Muscle layer of colon (tissue), 2 donors: ENCODE data around the gene VIPR2.

ENCODE experiments used
- H3K27ac ChIP-seq: one replicate; pipeline ENCODE4 v1.7.0; 2013; ENCODE audit warnings: low read depth, mild to moderate bottlenecking, low read length, moderate library complexity
- H3K27me3 ChIP-seq, 2 donors: one replicate each; pipeline ENCODE4 v1.7.0; 2013; ENCODE audit warnings: low read length in 2 of 2, mild to moderate bottlenecking in 2 of 2; ENCODE audit not compliant: insufficient read depth in 2 of 2, control insufficient read depth in 1 of 2
- H3K36me3 ChIP-seq: one replicate; pipeline ENCODE4 v1.7.0; 2013; ENCODE audit warnings: mild to moderate bottlenecking, low read length; ENCODE audit not compliant: insufficient read depth
- H3K4me1 ChIP-seq: one replicate; pipeline ENCODE4 v1.7.0; 2013; ENCODE audit warnings: mild to moderate bottlenecking, low read length; ENCODE audit not compliant: insufficient read depth
- H3K4me3 ChIP-seq, 2 donors: one replicate each; pipeline ENCODE4 v1.7.0; 2013; ENCODE audit warnings: low read length in 2 of 2, low read depth in 1 of 2, mild to moderate bottlenecking in 1 of 2, moderate library complexity in 1 of 2
- H3K9ac ChIP-seq: one replicate; pipeline ENCODE4 v1.7.0; 2013; ENCODE audit warnings: low read length
- H3K9me3 ChIP-seq: one replicate; pipeline ENCODE4 v1.7.0; 2013; ENCODE audit warnings: mild to moderate bottlenecking, low read length
- donor health status: abdominal sarcoma.
- donor health status: Adenocarcinoma of cecum.

Gene VIPR2

GRCh38 chr7:159099711-159100231 is 44.9 kb downstream of the VIPR2 start:
- H3K27me3 ChIP-seq = no peaks in the 10 kb centered on the region
- peaks cover 28% of the 10 kb centered on the region for H3K4me1 ChIP-seq
- H3K4me3 ChIP-seq = no peak overlapping the region
- H3K9me3 ChIP-seq = no peaks in the 10 kb centered on the region
- H3K36me3 ChIP-seq = no peaks in the 10 kb centered on the region
- no peak overlapping the region for H3K27ac ChIP-seq
- no peak overlapping the region for H3K9ac ChIP-seq

- H3K4me1 ChIP-seq = peaks cover 35% of the 10 kb centered on the region
- no peak overlapping the region for H3K27ac ChIP-seq
- no peaks in the 10 kb centered on the region for H3K36me3 ChIP-seq
- no peak overlapping the region for H3K4me3 ChIP-seq
- no peaks in the 10 kb centered on the region for H3K9me3 ChIP-seq
- H3K27me3 ChIP-seq = no peaks in the 10 kb centered on the region
- no peak overlapping the region for H3K9ac ChIP-seq
These were observed 45.6 kb downstream of the VIPR2 start for GRCh38 chr7:159098811-159099655.

GRCh38 chr7:159098424-159098786 is 46.3 kb downstream of the VIPR2 start:
- H3K27ac ChIP-seq = no peak overlapping the region
- H3K4me1 ChIP-seq = peaks cover 35% of the 10 kb centered on the region
- H3K9me3 ChIP-seq = no peaks in the 10 kb centered on the region
- H3K4me3 ChIP-seq = no peak overlapping the region
- H3K9ac ChIP-seq = no peak overlapping the region
- no peaks in the 10 kb centered on the region for H3K36me3 ChIP-seq
- no peaks in the 10 kb centered on the region for H3K27me3 ChIP-seq

- H3K4me3 ChIP-seq = no peak overlapping the region
- no peak overlapping the region for H3K9ac ChIP-seq
- H3K36me3 ChIP-seq = no peaks in the 10 kb centered on the region
- no peaks in the 10 kb centered on the region for H3K9me3 ChIP-seq
- peak overlapping the region; percentile 13 for H3K27ac ChIP-seq
- no peaks in the 10 kb centered on the region for H3K27me3 ChIP-seq
- H3K4me1 ChIP-seq = peaks cover 35% of the 10 kb centered on the region
These were observed 46.8 kb downstream of the VIPR2 start for GRCh38 chr7:159097661-159098423.

- Histone ChIP-seq H3K9ac (no peak overlapping the region), H3K36me3 (no peaks in the 10 kb centered on the region), H3K4me3 (no peak overlapping the region), H3K4me1 (peaks cover 35% of the 10 kb centered on the region), H3K27ac (no peak overlapping the region), H3K27me3 (no peaks in the 10 kb centered on the region), H3K9me3 (no peaks in the 10 kb centered on the region)
These were observed 47.7 kb downstream of the VIPR2 start for GRCh38 chr7:159096736-159097581.

- no peak overlapping the region for H3K4me3 ChIP-seq
- H3K9me3 ChIP-seq = no peaks in the 10 kb centered on the region
These were observed 48.7 kb downstream of the VIPR2 start for GRCh38 chr7:159095979-159096411.

GRCh38 chr7:159094919-159095915 is 49.5 kb downstream of the VIPR2 start:
- Histone ChIP-seq H3K9ac (no peak overlapping the region), H3K27ac (no peak overlapping the region), H3K4me1 (peaks cover 35% of the 10 kb centered on the region), H3K36me3 (no peaks in the 10 kb centered on the region), H3K9me3 (no peaks in the 10 kb centered on the region), H3K4me3 (no peak overlapping the region), H3K27me3 (no peaks in the 10 kb centered on the region)

More at GRCh38 chr7:159095979-159096411, 48.7 kb downstream of the VIPR2 start:
- H3K9ac ChIP-seq = no peak overlapping the region
- H3K36me3 ChIP-seq = no peaks in the 10 kb centered on the region
- H3K27me3 ChIP-seq = no peaks in the 10 kb centered on the region
- H3K4me1 ChIP-seq = peaks cover 35% of the 10 kb centered on the region
- H3K27ac ChIP-seq = no peak overlapping the region

- no peak overlapping the region for H3K27ac ChIP-seq
- no peak overlapping the region for H3K4me3 ChIP-seq
- H3K36me3 ChIP-seq = no peaks in the 10 kb centered on the region
- peaks cover 29% of the 10 kb centered on the region for H3K4me1 ChIP-seq
- no peak overlapping the region for H3K9ac ChIP-seq
- H3K9me3 ChIP-seq = no peaks in the 10 kb centered on the region
- H3K27me3 ChIP-seq = no peaks in the 10 kb centered on the region
These were observed 50.5 kb downstream of the VIPR2 start for GRCh38 chr7:159094023-159094740.

- Histone ChIP-seq H3K9ac (no peak overlapping the region), H3K4me3 (no peak overlapping the region), H3K27ac (no peak overlapping the region), H3K27me3 (no peaks in the 10 kb centered on the region), H3K4me1 (peaks cover 23% of the 10 kb centered on the region), H3K36me3 (no peaks in the 10 kb centered on the region), H3K9me3 (no peaks in the 10 kb centered on the region)
These were observed 51.2 kb downstream of the VIPR2 start for GRCh38 chr7:159093351-159093971.
